Adrenal gland (tissue), 12 donors: ENCODE data around the gene ANKS3. TPM values are rescaled to one million over a fixed set of nuclear protein-coding genes. Genes with fewer than 3 reads are reported as not detected.

Experiments used
- DNase-seq, 7 donors: peaks; one replicate each; pipeline ENCODE4 v3.0.0-alpha.2; 2019 to 2020
- H3K27ac ChIP-seq, 5 donors: fragments of 200-600 bp; sonication (generic) in 4 of 5; 1 replicate in 3 of 5; 2 replicates in 2 of 5; pipeline versions ENCODE4 v1.5.1 to v1.8.0; 2016 to 2020; ENCODE audit warnings: mild to moderate bottlenecking in 1 of 5
- H3K27me3 ChIP-seq: fragments of 200-600 bp; 2 replicates; pipeline ENCODE4 v1.8.0; 2021
- H3K36me3 ChIP-seq, 2 donors: fragments of 200-600 bp; replicated peaks in 1 of 2; 1 replicate in 1 of 2; 2 replicates in 1 of 2; pipeline versions ENCODE4 v1.5.1 to v1.8.0; 2018 to 2022
- H3K4me1 ChIP-seq, 2 donors: fragments of 200-600 bp; replicated peaks in 1 of 2; 1 replicate in 1 of 2; 2 replicates in 1 of 2; pipeline versions ENCODE4 v1.5.1 to v1.8.0; 2018 to 2021
- H3K4me3 ChIP-seq, 4 donors: fragments of 200-600 bp; sonication (generic) in 3 of 4; one replicate each; pipeline ENCODE4 v1.5.1; 2016 to 2018
- H3K9me3 ChIP-seq, 3 donors: fragments of 200-600 bp; sonication (generic) in 1 of 3; replicated peaks in 1 of 3; 1 replicate in 2 of 3; 2 replicates in 1 of 3; pipeline versions ENCODE4 v1.5.1 to v1.8.0; 2016 to 2021
- CTCF ChIP-seq, 6 experiments: fragments of 450-650 bp in 4 of 6; fragments of 200-600 bp in 2 of 6; sonication (generic) in 1 of 6; IDR thresholded peaks; 1 replicate in 5 of 6; 2 replicates in 1 of 6; pipeline versions ENCODE4 v1.5.1 to v1.8.0; 2016 to 2021; ENCODE audit warnings: antibody characterized with exemption in 6 of 6, mild to moderate bottlenecking in 2 of 6, moderate library complexity in 1 of 6
- POLR2A ChIP-seq, 2 donors: fragments of 450-650 bp; IDR thresholded peaks; one replicate each; pipeline ENCODE4 v1.6.1; 2017; ENCODE audit warnings: antibody characterized with exemption in 2 of 2, mild to moderate bottlenecking in 2 of 2, moderate library complexity in 1 of 2
- WGBS, 4 donors: extraction: QIAGEN DNeasy Blood & Tissue Kit in 2 of 4; methylation state at CpG; one replicate each; pipeline versions ENCODE4 v1.1.5 to v1.1.7; 2013 to 2017; 5-methylcytosine and 5-hydroxymethylcytosine counted together
- intact Hi-C, 2 donors: fragments of 100-400 bp; cut with DNase I; formaldehyde crosslinking; loops; one replicate each; pipeline versions ENCODE4 v1.14.1 to v1.15.0; 2022 to 2023
- polyA plus RNA-seq, 3 donors: library from polyadenylated mRNA; stranded (reverse); fragments of 200-250 nt in 2 of 3; fragments of 350-450 nt in 1 of 3; fragmentation: Illumina TruSeq in 1 of 3; extraction: RNeasy Lipid Tissue Mini Kit (QIAGEN cat#74804) in 1 of 3; gene quantifications; one replicate each; pipeline ENCODE4 v1.2.3, GENCODE V29; 2013 to 2014
- total RNA-seq, 9 donors: library from RNA; depleted of rRNA in 4 of 9; stranded (reverse); fragments of >200 nt in 4 of 9; fragments of 120-200 nt in 1 of 9; fragmentation: NEBNext Ultra II Directional in 1 of 9; extraction: Animal tissue kit (Norgen Biotek cat#: 25700) in 1 of 9; gene quantifications; one replicate each; pipeline versions ENCODE4 v1.1.0 to v1.2.4, GENCODE V29; 2013 to 2023
- donor health status: healthy with polysubstance abuse.
- donor health status: Bipolar disorder and iron deficiency.
- donor health status: DM: yes; HTN: yes; CAD: no.
- donor health status: DM: no; HTN: no; CAD: no.
- donor health status: DM: no; HTN: no; CAD: no.
- donor health status: DM: yes; HTN: yes; CAD: no.

ANKS3 gene
- total and polyA plus RNA-seq, 12 donors = 7.2 to 118 (median 19.1) TPM

- no peaks in the 10 kb centered on the region for H3K9me3 ChIP-seq
- H3K4me1 ChIP-seq = peaks cover 24 to 30% of the 10 kb centered on the region in 2 donors
- WGBS, 4 donors = 50 to 61% (median 57%) methylated on average over 8 to 23 of the region's 23 CpGs
- no peak for TF ChIP-seq CTCF (IDR thresholded peaks at IDR 0.05)
- TF ChIP-seq POLR2A (IDR thresholded peaks at IDR 0.05) = no peak
- DNase-seq = peak in 5 of 7 donors; percentile 39 to 73 (median 47)
- intact Hi-C loops = no loop called here
- H3K27ac ChIP-seq = peak overlapping the region; percentile 64 to 96 (median 89)
- H3K36me3 ChIP-seq = peaks cover 0 to 37% of the 10 kb centered on the region in 2 donors
- no peaks in the 10 kb centered on the region for H3K27me3 ChIP-seq
- no peak overlapping the region for H3K4me3 ChIP-seq
Measured at GRCh38 chr16:4675864-4676786, 57.9 kb downstream of the ANKS3 start.

GRCh38 chr16:4674926-4675530, 59.0 kb downstream of the ANKS3 start:
- Histone ChIP-seq H3K4me1 (peaks cover 24 to 30% of the 10 kb centered on the region in 2 donors), H3K27ac (peak overlapping the region in 2 of 5 donors; percentile 89 to 96), H3K36me3 (peaks cover 0 to 39% of the 10 kb centered on the region in 2 donors), H3K4me3 (no peak overlapping the region), H3K9me3 (no peaks in the 10 kb centered on the region), H3K27me3 (no peaks in the 10 kb centered on the region)
- intact Hi-C loops = no loop called here
- TF ChIP-seq CTCF (IDR thresholded peaks at IDR 0.05) = no peak
- no peak for TF ChIP-seq POLR2A (IDR thresholded peaks at IDR 0.05)
- WGBS, 4 donors = 89 to 92% (median 90%) methylated on average over 9 of the region's 9 CpGs
- peak in 2 of 7 donors; percentile 13 to 32 for DNase-seq

GRCh38 chr16:4673387-4674046, 60.6 kb downstream of the ANKS3 start:
- Histone ChIP-seq H3K27me3 (no peaks in the 10 kb centered on the region), H3K36me3 (peaks cover 0 to 48% of the 10 kb centered on the region in 2 donors), H3K4me1 (peaks cover 24 to 30% of the 10 kb centered on the region in 2 donors), H3K4me3 (no peak overlapping the region), H3K9me3 (no peaks in the 10 kb centered on the region), H3K27ac (no peak overlapping the region)
- WGBS, 4 donors = 89 to 96% (median 93%) methylated on average over 26 to 33 of the region's 33 CpGs
- intact Hi-C loops = no loop called here
- no peak for TF ChIP-seq POLR2A (IDR thresholded peaks at IDR 0.05)
- no peak for TF ChIP-seq CTCF (IDR thresholded peaks at IDR 0.05)
- no peak for DNase-seq
